ENCODE measurements around the gene KAT6B. TPM values are rescaled to one million over a fixed set of nuclear protein-coding genes. Genes with fewer than 3 reads are reported as not detected.

The KAT6B gene
- total and polyA plus RNA-seq, 2 of the 8 experiments (the other 6 are each of a cell fraction or from before 2014, with no cell fraction given): 7.3 to 30.8 TPM

- TF ChIP-seq EP300 (IDR thresholded peaks at IDR 0.05; ENCODE audit: borderline replicate concordance in 1 of 2, low read depth in 2 of 2, low read length in 2 of 2): no peak
- TF ChIP-seq ATF3 (IDR thresholded peaks at IDR 0.05; ENCODE audit: insufficient read depth, low read depth, low read length): no peak
- TF ChIP-seq SUZ12 (IDR thresholded peaks at IDR 0.05; ENCODE audit: low read length): no peak
Measured at GRCh38 chr10:74821501-74821900, 4.9 kb upstream of the KAT6B start (continued).

All from H1 (cell line).